GM12878 (cell line): ENCODE measurements around the gene PCED1B. TPM values are rescaled to one million over a fixed set of nuclear protein-coding genes. Genes with fewer than 3 reads are reported as not detected.

Experiments used
- ATAC-seq: fragments of 200-7000 bp; cut with Tn5 transposase; 3 replicates; pipeline ENCODE4 v1.9.1; 2020; ENCODE audit warnings: mild to moderate bottlenecking, moderate library complexity
- BruUV-seq: library from RNA; stranded (reverse); fragments of 400-500 nt; replicated peaks from 2 replicates; lab custom pipeline; 2021; lab: Mats Ljungman, UMichigan
- CTCF ChIA-PET: fragments of 300-600 bp; sonication (Branson Sonifier 250); formaldehyde crosslinking; extraction: SDS; loops from one replicate; lab custom pipeline; 2021; ENCODE audit warnings: inconsistent platforms; lab: Yijun Ruan, JAX
- POLR2A ChIA-PET: fragments of 350-600 bp; formaldehyde crosslinking; extraction: SDS; loops from one replicate; lab custom pipeline; 2021; ENCODE audit warnings: inconsistent platforms; lab: Charles Lee
- RAD21 ChIA-PET: fragments of 300-600 bp; sonication (Branson Sonifier 250); formaldehyde crosslinking; loops from one replicate; lab custom pipeline; 2023; ENCODE audit warnings: antibody characterized with exemption; ENCODE audit not compliant: unreplicated experiment; lab: Charles Lee
- SMC1A ChIA-PET: fragments of 300-600 bp; sonication (Branson Sonifier 250); formaldehyde crosslinking; loops from one replicate; lab custom pipeline; 2023; ENCODE audit not compliant: unreplicated experiment, uncharacterized antibody; lab: Charles Lee
- DNase-seq: peaks from one replicate; pipeline ENCODE4 v3.0.0-alpha.2; 2011; ENCODE audit warnings: low read depth, low spot score
- FAIRE-seq: peaks from 3 replicates; lab custom pipeline; 2011; peaks lifted over from hg19 to GRCh38; lab: Jason Lieb, UNC
- H2AFZ ChIP-seq: 2 replicates; pipeline ENCODE4 v1.6.0; 2011; ENCODE audit warnings: low read depth, low read length, control low read depth; ENCODE audit not compliant: control insufficient read depth
- H3K27ac ChIP-seq: 2 replicates; pipeline ENCODE4 v1.5.1; 2011; ENCODE audit warnings: control low read depth; ENCODE audit not compliant: control insufficient read depth, insufficient read depth
- H3K27me3 ChIP-seq, 2 experiments: replicated peaks in 1 of 2; 2 replicates each; pipeline versions ENCODE4 v1.6.0 to v1.6.1; 2011; ENCODE audit warnings: low read length in 1 of 2; ENCODE audit not compliant: control insufficient read depth in 2 of 2, insufficient read depth in 2 of 2
- H3K36me3 ChIP-seq, 2 experiments: 2 replicates each; pipeline ENCODE4 v1.5.1; 2011; ENCODE audit warnings: low read length in 1 of 2; ENCODE audit not compliant: control insufficient read depth in 2 of 2, insufficient read depth in 2 of 2
- H3K4me1 ChIP-seq: 2 replicates; pipeline ENCODE4 v1.6.1; 2011; ENCODE audit warnings: mild to moderate bottlenecking, low read length, moderate library complexity, mixed read lengths; ENCODE audit not compliant: control insufficient read depth, insufficient read depth
- H3K4me2 ChIP-seq: 2 replicates; pipeline ENCODE4 v1.6.0; 2011; ENCODE audit warnings: control low read depth; ENCODE audit not compliant: control insufficient read depth, insufficient read depth
- H3K4me3 ChIP-seq: fragments of 200-600 bp; sonication (generic); 2 replicates; pipeline ENCODE4 v1.5.1; 2016
- H3K79me2 ChIP-seq: 2 replicates; pipeline ENCODE4 v1.6.0; 2011; ENCODE audit warnings: low read length; ENCODE audit not compliant: control insufficient read depth, insufficient read depth
- H3K9ac ChIP-seq: 2 replicates; pipeline ENCODE4 v1.8.0; 2011; ENCODE audit warnings: low read length, control low read depth, mixed read lengths; ENCODE audit not compliant: control insufficient read depth, insufficient read depth
- H3K9me3 ChIP-seq: replicated peaks from 3 replicates; pipeline ENCODE4 v1.5.1; 2011; ENCODE audit warnings: mild to moderate bottlenecking, low read length; ENCODE audit not compliant: control insufficient read depth, insufficient read depth
- H4K20me1 ChIP-seq: 2 replicates; pipeline ENCODE4 v1.6.0; 2011; ENCODE audit not compliant: control insufficient read depth, insufficient read depth
- ETV6 ChIP-seq, 2 experiments: fragments of 450-650 bp in 1 of 2; IDR thresholded peaks in 1 of 2; conservative IDR thresholded peaks in 1 of 2; 2 replicates each; pipeline ENCODE4 v1.6.1; 2014; ENCODE audit warnings: antibody characterized with exemption in 1 of 2, borderline replicate concordance in 1 of 2, low read depth in 1 of 2, mild to moderate bottlenecking in 1 of 2, moderate library complexity in 1 of 2
- MEF2A ChIP-seq: IDR thresholded peaks from 2 replicates; pipeline ENCODE4 v1.6.1; 2011; ENCODE audit warnings: low read depth, mild to moderate bottlenecking, low read length, moderate library complexity; ENCODE audit not compliant: insufficient read depth
- MTA2 ChIP-seq: fragments of 450-650 bp; IDR thresholded peaks from 2 replicates; pipeline ENCODE4 v1.6.1; 2016; ENCODE audit warnings: low read depth, mild to moderate bottlenecking, moderate library complexity
- MYB ChIP-seq: fragments of 150-350 bp; IDR thresholded peaks from 2 replicates; pipeline ENCODE4 v1.6.1; 2014; ENCODE audit warnings: mild to moderate bottlenecking, low read depth, low read length, borderline replicate concordance
- NFYB ChIP-seq: IDR thresholded peaks from 2 replicates; pipeline ENCODE4 v1.6.1; 2011; ENCODE audit warnings: low read depth, mild to moderate bottlenecking, low read length, improper control_type of control experiment, moderate library complexity; ENCODE audit not compliant: insufficient read depth
- PAX8 ChIP-seq: fragments of 450-650 bp; IDR thresholded peaks from 2 replicates; pipeline ENCODE4 v1.6.1; 2017; ENCODE audit warnings: mild to moderate bottlenecking, moderate library complexity
- PKNOX1 ChIP-seq: fragments of 450-650 bp; IDR thresholded peaks from 2 replicates; pipeline ENCODE4 v1.6.1; 2016; ENCODE audit warnings: mild to moderate bottlenecking
- SP1 ChIP-seq: IDR thresholded peaks from one replicate; pipeline ENCODE4 v1.6.1; 2011; ENCODE audit warnings: low read depth, low read length
- TCF3 ChIP-seq: IDR thresholded peaks from 2 replicates; pipeline ENCODE4 v1.6.1; 2012; ENCODE audit warnings: low read depth, mild to moderate bottlenecking, low read length, borderline replicate concordance; ENCODE audit not compliant: insufficient read depth
- WGBS: methylation state at CpG from one replicate; pipeline ENCODE4 v1.1.6; 2016; ENCODE audit warnings: low lambda C conversion rate; ENCODE audit not compliant: insufficient replicate concordance, insufficient coverage; ENCODE audit errors: missing lambda C conversion rate; 5-methylcytosine and 5-hydroxymethylcytosine counted together
- in situ Hi-C: fragments of 300-500 bp; cut with MboI; formaldehyde crosslinking; loops from 9 replicates; pipeline ENCODE4 v1.14.3; 2018; ENCODE audit warnings: mixed read lengths
- intact Hi-C: fragments of 100-400 bp; cut with micrococcal nuclease; formaldehyde crosslinking; loops from one replicate; pipeline ENCODE4 v1.14.2; 2022; ENCODE audit not compliant: unreplicated experiment
- polyA plus RNA-seq, 11 experiments: library from polyadenylated mRNA; depleted of rRNA in 4 of 11; unstranded in 6 of 11; stranded (reverse) in 5 of 11; fragments of >200 nt; fragmentation: Nextera tagmentation in 4 of 11; fragmentation: Illumina TruSeq in 1 of 11; extraction: Ambion mirVana in 4 of 11; extraction: Trizol in 1 of 11; gene quantifications; 1 replicate in 1 of 11; 2 replicates in 10 of 11; pipeline versions ENCODE4 v1.2.1 to v1.2.3, GENCODE V29; 2011 to 2016; ENCODE audit warnings: inconsistent platforms in 2 of 11, missing spikeins in 2 of 11, low read depth in 1 of 11
- total RNA-seq, 4 experiments: library from RNA; depleted of rRNA in 3 of 4; stranded (reverse); fragments of >200 nt in 3 of 4; fragmentation: Illumina TruSeq in 1 of 4; extraction: Trizol in 1 of 4; gene quantifications; 2 replicates each; pipeline versions ENCODE4 v1.2.1 to v1.2.3, GENCODE V29; 2013 to 2021
- TF ChIP-seq, protein P1 (sequence below): fragments of 450-650 bp; formaldehyde crosslinking; IDR thresholded peaks from 2 replicates; pipeline ENCODE4 v1.4.0; 2022; ENCODE audit warnings: mild to moderate bottlenecking, moderate library complexity

PCED1B gene
- total and polyA plus RNA-seq, 10 of the 15 experiments (the other 5 are each of a cell fraction or from before 2014, with no cell fraction given): 0.80 to 8.8 (median 3.0) TPM

- no peak overlapping the region for H3K9ac ChIP-seq
- H2AFZ ChIP-seq: no peak overlapping the region
- H3K79me2 ChIP-seq: no peaks in the 10 kb centered on the region
- WGBS: 28% methylated on average over 4 of the region's 4 CpGs
- ChIA-PET CTCF (no interaction called here), POLR2A (no interaction called here), RAD21 (no interaction called here)
- intact Hi-C loops: no loop called here
- H3K4me2 ChIP-seq: no peak overlapping the region
- FAIRE-seq: no peak
- no peaks in the 10 kb centered on the region for H4K20me1 ChIP-seq
- H3K36me3 ChIP-seq: no peaks in the 10 kb centered on the region
- no peak for DNase-seq
- TF ChIP-seq SP1 (no peak), PKNOX1 (no peak), PAX8 (no peak), ETV6 (conservative IDR thresholded peaks at IDR 0.05 in 1 of 2, IDR thresholded peaks at IDR 0.05 in 1 of 2; ENCODE audit: borderline replicate concordance in 1 of 2, low read depth in 1 of 2) (no peak), MYB (no peak), MTA2 (no peak), MEF2A (no peak), TCF3 (no peak), NFYB (no peak)
- TF ChIP-seq, protein P1, sequence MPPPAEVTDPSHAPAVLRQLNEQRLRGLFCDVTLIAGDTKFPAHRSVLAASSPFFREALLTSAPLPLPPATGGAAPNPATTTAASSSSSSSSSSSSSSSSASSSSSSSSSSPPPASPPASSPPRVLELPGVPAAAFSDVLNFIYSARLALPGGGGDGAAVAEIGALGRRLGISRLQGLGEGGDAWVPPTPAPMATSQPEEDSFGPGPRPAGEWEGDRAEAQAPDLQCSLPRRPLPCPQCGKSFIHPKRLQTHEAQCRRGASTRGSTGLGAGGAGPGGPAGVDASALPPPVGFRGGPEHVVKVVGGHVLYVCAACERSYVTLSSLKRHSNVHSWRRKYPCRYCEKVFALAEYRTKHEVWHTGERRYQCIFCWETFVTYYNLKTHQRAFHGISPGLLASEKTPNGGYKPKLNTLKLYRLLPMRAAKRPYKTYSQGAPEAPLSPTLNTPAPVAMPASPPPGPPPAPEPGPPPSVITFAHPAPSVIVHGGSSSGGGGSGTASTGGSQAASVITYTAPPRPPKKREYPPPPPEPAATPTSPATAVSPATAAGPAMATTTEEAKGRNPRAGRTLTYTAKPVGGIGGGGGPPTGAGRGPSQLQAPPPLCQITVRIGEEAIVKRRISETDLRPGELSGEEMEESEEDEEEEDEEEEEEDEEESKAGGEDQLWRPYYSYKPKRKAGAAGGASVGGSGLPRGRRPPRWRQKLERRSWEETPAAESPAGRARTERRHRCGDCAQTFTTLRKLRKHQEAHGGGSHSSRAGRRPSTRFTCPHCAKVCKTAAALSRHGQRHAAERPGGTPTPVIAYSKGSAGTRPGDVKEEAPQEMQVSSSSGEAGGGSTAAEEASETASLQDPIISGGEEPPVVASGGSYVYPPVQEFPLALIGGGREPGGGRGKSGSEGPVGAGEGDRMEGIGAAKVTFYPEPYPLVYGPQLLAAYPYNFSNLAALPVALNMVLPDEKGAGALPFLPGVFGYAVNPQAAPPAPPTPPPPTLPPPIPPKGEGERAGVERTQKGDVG (CRISPR knock-in tag): no peak
- TF ChIP-seq, all 136 proteins: peak for 0
- SMC1A ChIA-PET: interaction anchor here (1.2 kb wide), 1 partner anchor 50 kb away, joined by 3 read pairs; no protein-coding TSS in a partner anchor
- H3K9me3 ChIP-seq: peaks cover 4% of the 10 kb centered on the region; the same call in 2 of the 3 replicates
- ATAC-seq: no peak
- H3K4me1 ChIP-seq: peaks cover 21% of the 10 kb centered on the region
- BruUV-seq: no TSS peak
- no peak overlapping the region for H3K4me3 ChIP-seq
- in situ Hi-C loops: no loop called here
- no peak overlapping the region for H3K27ac ChIP-seq
- H3K27me3 ChIP-seq: peaks cover 0 to 9% of the 10 kb centered on the region in 2 experiments; a peak in 2 of 4 replicates
Observed at GRCh38 chr12:47270782-47271664, 191.6 kb downstream of the PCED1B start.
